Osteoblast (primary cell): ENCODE results near the gene SLMAP. TPM values are rescaled to one million over a fixed set of nuclear protein-coding genes. Genes with fewer than 3 reads are reported as not detected.

Source experiments
- DNase-seq: peaks from one replicate; pipeline ENCODE4 v3.0.0; 2011; ENCODE audit warnings: low spot score, mixed read lengths; ENCODE audit not compliant: insufficient read length; ENCODE audit errors: missing footprints
- H2AFZ ChIP-seq: 2 replicates; pipeline ENCODE4 v1.6.0; 2011; ENCODE audit warnings: mild to moderate bottlenecking, low read length
- H3K27ac ChIP-seq: 2 replicates; pipeline ENCODE4 v1.5.1; 2011; ENCODE audit warnings: mild to moderate bottlenecking, low read depth, low read length, moderate library complexity
- H3K27me3 ChIP-seq: 2 replicates; pipeline ENCODE4 v1.6.0; 2012; ENCODE audit warnings: mild to moderate bottlenecking, control low read depth, inconsistent platforms, low read length, moderate library complexity; ENCODE audit not compliant: insufficient read depth
- H3K36me3 ChIP-seq: 2 replicates; pipeline ENCODE4 v1.5.1; 2011; ENCODE audit warnings: mild to moderate bottlenecking, low read length, control low read depth, moderate library complexity; ENCODE audit not compliant: insufficient read depth
- H3K4me1 ChIP-seq: 2 replicates; pipeline ENCODE4 v1.5.1; 2011; ENCODE audit warnings: mild to moderate bottlenecking, low read length, control low read depth, moderate library complexity; ENCODE audit not compliant: insufficient read depth
- H3K4me2 ChIP-seq: 2 replicates; pipeline ENCODE4 v1.6.0; 2011; ENCODE audit warnings: mild to moderate bottlenecking, low read length; ENCODE audit not compliant: insufficient read depth
- H3K4me3 ChIP-seq: fragments of 200-600 bp; sonication (generic); 3 replicates; pipeline ENCODE4 v1.5.1; 2012; ENCODE audit warnings: mild to moderate bottlenecking, low read length, inconsistent platforms; ENCODE audit not compliant: insufficient read depth
- H3K79me2 ChIP-seq: 2 replicates; pipeline ENCODE4 v1.6.0; 2012; ENCODE audit warnings: mild to moderate bottlenecking, low read length, control low read depth, inconsistent platforms; ENCODE audit not compliant: insufficient read depth
- H3K9me3 ChIP-seq: 2 replicates; pipeline ENCODE4 v1.5.1; 2011; ENCODE audit warnings: low read depth, low read length, control low read depth
- H4K20me1 ChIP-seq: 2 replicates; pipeline ENCODE4 v1.6.0; 2012; ENCODE audit warnings: mild to moderate bottlenecking, low read length, control low read depth; ENCODE audit not compliant: insufficient read depth
- CTCF ChIP-seq: IDR thresholded peaks from 2 replicates; pipeline ENCODE4 v1.5.1; 2011; ENCODE audit warnings: mild to moderate bottlenecking, low read depth, low read length, moderate library complexity; ENCODE audit errors: extremely low read depth
- total RNA-seq: library from RNA; depleted of rRNA; stranded (reverse); fragments of >200 nt; gene quantifications from 2 replicates; pipeline ENCODE4 v1.2.3, GENCODE V29; 2012

SLMAP gene
- total RNA-seq, 1 donor, result 50.7 TPM

GRCh38 chr3:57841818-57842217, 85.7 kb downstream of the SLMAP start:
- H3K79me2 ChIP-seq, result peaks cover 13% of the 10 kb centered on the region
- no peak overlapping the region for H2AFZ ChIP-seq
- H3K4me2 ChIP-seq, result no peak overlapping the region
- no peak overlapping the region for H3K4me3 ChIP-seq
- H3K27me3 ChIP-seq, result no peaks in the 10 kb centered on the region
- no peaks in the 10 kb centered on the region for H3K9me3 ChIP-seq
- no peak for TF ChIP-seq CTCF
- H3K36me3 ChIP-seq, result no peaks in the 10 kb centered on the region
- peaks cover 8% of the 10 kb centered on the region for H4K20me1 ChIP-seq
- H3K27ac ChIP-seq, result no peak overlapping the region
- no peak for DNase-seq
- H3K4me1 ChIP-seq, result no peaks in the 10 kb centered on the region

GRCh38 chr3:57848177-57848738, 92.1 kb downstream of the SLMAP start:
- no peaks in the 10 kb centered on the region for H3K27me3 ChIP-seq
- H3K9me3 ChIP-seq, result no peaks in the 10 kb centered on the region
- no peak for DNase-seq
- no peak overlapping the region for H2AFZ ChIP-seq
- no peak overlapping the region for H3K4me2 ChIP-seq
- peaks cover under 1% of the 10 kb centered on the region for H4K20me1 ChIP-seq
- H3K79me2 ChIP-seq, result no peaks in the 10 kb centered on the region
- no peak overlapping the region for H3K27ac ChIP-seq
- no peaks in the 10 kb centered on the region for H3K4me1 ChIP-seq
- no peak for TF ChIP-seq CTCF
- peaks cover 4% of the 10 kb centered on the region for H3K36me3 ChIP-seq
- no peak overlapping the region for H3K4me3 ChIP-seq

- Histone ChIP-seq H3K4me2 (no peak overlapping the region), H4K20me1 (peaks cover 3% of the 10 kb centered on the region), H3K9me3 (no peaks in the 10 kb centered on the region), H3K27me3 (no peaks in the 10 kb centered on the region), H3K27ac (no peak overlapping the region), H3K79me2 (no peaks in the 10 kb centered on the region), H3K4me1 (no peaks in the 10 kb centered on the region), H3K36me3 (peaks cover 4% of the 10 kb centered on the region), H3K4me3 (no peak overlapping the region), H2AFZ (no peak overlapping the region)
- no peak for DNase-seq
- TF ChIP-seq CTCF, result no peak
Observed at GRCh38 chr3:57851304-57851703, 95.2 kb downstream of the SLMAP start.

DNA sequence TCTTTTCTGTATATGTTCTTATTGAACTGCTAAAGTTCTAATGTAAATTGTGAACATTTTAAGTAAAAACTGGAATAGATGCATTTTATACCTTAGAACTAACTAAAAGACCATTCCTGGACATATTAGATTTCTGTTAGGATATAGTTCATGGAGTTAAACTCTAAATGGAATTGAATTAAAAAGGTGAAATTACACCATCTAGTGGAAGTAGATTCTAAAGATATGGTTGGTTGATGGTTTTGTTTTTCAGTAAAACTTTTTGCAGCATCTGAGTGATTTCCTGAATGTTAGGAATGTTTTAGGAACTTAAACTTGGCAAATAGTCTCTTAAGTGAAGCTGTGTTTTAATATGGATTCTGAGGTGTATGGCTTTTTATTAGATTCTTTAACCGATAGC, 96.8 kb downstream of the SLMAP start:
- Histone ChIP-seq H3K79me2 (no peaks in the 10 kb centered on the region), H3K36me3 (peaks cover 4% of the 10 kb centered on the region), H3K27me3 (no peaks in the 10 kb centered on the region), H4K20me1 (peaks cover 3% of the 10 kb centered on the region), H3K9me3 (no peaks in the 10 kb centered on the region), H3K4me3 (no peak overlapping the region), H2AFZ (no peak overlapping the region), H3K27ac (no peak overlapping the region), H3K4me2 (no peak overlapping the region), H3K4me1 (no peaks in the 10 kb centered on the region)
- peak; percentile 65 for DNase-seq
- peak; percentile 48 for TF ChIP-seq CTCF
